ENCODE measurements around the gene RAB6B. TPM values are rescaled to one million over a fixed set of nuclear protein-coding genes. Genes with fewer than 3 reads are reported as not detected.
"Not testable (repeated sequence)": the region's sequence is repeated elsewhere in the genome, so short reads cannot be mapped to it uniquely, and the experiment has no call there.

The RAB6B gene
- total RNA-seq, 1 donor from 2014 or later = 25.7 TPM

- no peak overlapping the region for H3K4me3 Mint-ChIP-seq (ENCODE audit: unreplicated experiment)
- no peaks in the 10 kb centered on the region for H3K36me3 Mint-ChIP-seq (ENCODE audit: low read depth)
- H3K9me3 Mint-ChIP-seq (ENCODE audit: low read depth) = no peaks in the 10 kb centered on the region
- DNase-seq (ENCODE audit: low spot score) = no peak
- peaks cover 15% of the 10 kb centered on the region for H3K27me3 Mint-ChIP-seq (ENCODE audit: low read depth)
- no peak overlapping the region for H3K27ac Mint-ChIP-seq (ENCODE audit: unreplicated experiment)
- H3K4me1 Mint-ChIP-seq (ENCODE audit: low read depth) = no peaks in the 10 kb centered on the region
- TF ChIP-seq, protein P1, sequence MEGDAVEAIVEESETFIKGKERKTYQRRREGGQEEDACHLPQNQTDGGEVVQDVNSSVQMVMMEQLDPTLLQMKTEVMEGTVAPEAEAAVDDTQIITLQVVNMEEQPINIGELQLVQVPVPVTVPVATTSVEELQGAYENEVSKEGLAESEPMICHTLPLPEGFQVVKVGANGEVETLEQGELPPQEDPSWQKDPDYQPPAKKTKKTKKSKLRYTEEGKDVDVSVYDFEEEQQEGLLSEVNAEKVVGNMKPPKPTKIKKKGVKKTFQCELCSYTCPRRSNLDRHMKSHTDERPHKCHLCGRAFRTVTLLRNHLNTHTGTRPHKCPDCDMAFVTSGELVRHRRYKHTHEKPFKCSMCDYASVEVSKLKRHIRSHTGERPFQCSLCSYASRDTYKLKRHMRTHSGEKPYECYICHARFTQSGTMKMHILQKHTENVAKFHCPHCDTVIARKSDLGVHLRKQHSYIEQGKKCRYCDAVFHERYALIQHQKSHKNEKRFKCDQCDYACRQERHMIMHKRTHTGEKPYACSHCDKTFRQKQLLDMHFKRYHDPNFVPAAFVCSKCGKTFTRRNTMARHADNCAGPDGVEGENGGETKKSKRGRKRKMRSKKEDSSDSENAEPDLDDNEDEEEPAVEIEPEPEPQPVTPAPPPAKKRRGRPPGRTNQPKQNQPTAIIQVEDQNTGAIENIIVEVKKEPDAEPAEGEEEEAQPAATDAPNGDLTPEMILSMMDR (IDR thresholded peaks at IDR 0.05) = no peak
Measured at GRCh38 chr3:133782454-133782853, 113.2 kb downstream of the RAB6B start.

GRCh38 chr3:133781570-133781969 lies 114.1 kb downstream of the RAB6B start:
- DNase-seq (ENCODE audit: low spot score) = no peak
- no peak overlapping the region for H3K4me3 Mint-ChIP-seq (ENCODE audit: unreplicated experiment)
- no peaks in the 10 kb centered on the region for H3K36me3 Mint-ChIP-seq (ENCODE audit: low read depth)
- no peaks in the 10 kb centered on the region for H3K4me1 Mint-ChIP-seq (ENCODE audit: low read depth)
- peaks cover 13% of the 10 kb centered on the region for H3K27me3 Mint-ChIP-seq (ENCODE audit: low read depth)
- no peak overlapping the region for H3K27ac Mint-ChIP-seq (ENCODE audit: unreplicated experiment)
- H3K9me3 Mint-ChIP-seq (ENCODE audit: low read depth) = no peaks in the 10 kb centered on the region
- TF ChIP-seq, protein P1 (IDR thresholded peaks at IDR 0.05) = no peak

- DNase-seq (ENCODE audit: low spot score) = not testable (repeated sequence)
Measured at GRCh38 chr3:133780756-133781155, 114.9 kb downstream of the RAB6B start.

DNA sequence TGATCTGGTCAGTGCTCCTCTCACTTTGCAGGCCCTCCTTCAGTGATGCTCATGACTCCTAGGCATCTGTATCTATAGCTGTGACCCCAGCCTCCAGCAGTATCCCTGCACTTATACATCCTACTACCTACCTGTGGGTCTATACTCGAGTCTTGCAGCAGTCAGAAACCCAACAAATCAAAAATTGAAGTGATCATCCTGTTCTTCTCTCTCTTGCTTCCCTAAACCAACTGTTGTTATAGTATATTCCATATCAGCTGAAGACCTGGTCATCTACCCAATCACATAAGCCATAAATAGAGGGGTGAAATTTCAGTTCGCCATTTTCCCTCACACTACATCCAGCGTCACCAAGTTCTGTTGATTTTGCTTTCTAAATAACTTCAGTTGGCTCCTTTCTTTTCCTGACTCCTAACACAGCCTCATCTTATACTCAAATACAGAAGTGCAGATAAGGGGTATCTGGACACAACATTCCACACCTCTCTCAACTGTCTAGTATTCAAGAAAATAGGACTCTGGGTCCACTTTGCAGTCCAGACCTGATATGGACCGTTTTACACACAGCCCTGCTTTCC lies 116.0 kb downstream of the RAB6B start:
- H3K27ac Mint-ChIP-seq (ENCODE audit: unreplicated experiment) = no peak overlapping the region
- peaks cover 16% of the 10 kb centered on the region for H3K27me3 Mint-ChIP-seq (ENCODE audit: low read depth)
- H3K4me1 Mint-ChIP-seq (ENCODE audit: low read depth) = no peaks in the 10 kb centered on the region
- H3K9me3 Mint-ChIP-seq (ENCODE audit: low read depth) = no peaks in the 10 kb centered on the region
- no peaks in the 10 kb centered on the region for H3K36me3 Mint-ChIP-seq (ENCODE audit: low read depth)
- no peak for DNase-seq (ENCODE audit: low spot score)
- TF ChIP-seq, protein P1 (IDR thresholded peaks at IDR 0.05) = no peak
- no peak overlapping the region for H3K4me3 Mint-ChIP-seq (ENCODE audit: unreplicated experiment)

More at GRCh38 chr3:133780756-133781155, 114.9 kb downstream of the RAB6B start:
- H3K27me3 Mint-ChIP-seq (ENCODE audit: low read depth) = peaks cover 16% of the 10 kb centered on the region
- H3K27ac Mint-ChIP-seq (ENCODE audit: unreplicated experiment); H3K36me3 Mint-ChIP-seq (ENCODE audit: low read depth); H3K4me1 Mint-ChIP-seq (ENCODE audit: low read depth); H3K9me3 Mint-ChIP-seq (ENCODE audit: low read depth); H3K4me3 Mint-ChIP-seq (ENCODE audit: unreplicated experiment): not testable (repeated sequence)

DNA sequence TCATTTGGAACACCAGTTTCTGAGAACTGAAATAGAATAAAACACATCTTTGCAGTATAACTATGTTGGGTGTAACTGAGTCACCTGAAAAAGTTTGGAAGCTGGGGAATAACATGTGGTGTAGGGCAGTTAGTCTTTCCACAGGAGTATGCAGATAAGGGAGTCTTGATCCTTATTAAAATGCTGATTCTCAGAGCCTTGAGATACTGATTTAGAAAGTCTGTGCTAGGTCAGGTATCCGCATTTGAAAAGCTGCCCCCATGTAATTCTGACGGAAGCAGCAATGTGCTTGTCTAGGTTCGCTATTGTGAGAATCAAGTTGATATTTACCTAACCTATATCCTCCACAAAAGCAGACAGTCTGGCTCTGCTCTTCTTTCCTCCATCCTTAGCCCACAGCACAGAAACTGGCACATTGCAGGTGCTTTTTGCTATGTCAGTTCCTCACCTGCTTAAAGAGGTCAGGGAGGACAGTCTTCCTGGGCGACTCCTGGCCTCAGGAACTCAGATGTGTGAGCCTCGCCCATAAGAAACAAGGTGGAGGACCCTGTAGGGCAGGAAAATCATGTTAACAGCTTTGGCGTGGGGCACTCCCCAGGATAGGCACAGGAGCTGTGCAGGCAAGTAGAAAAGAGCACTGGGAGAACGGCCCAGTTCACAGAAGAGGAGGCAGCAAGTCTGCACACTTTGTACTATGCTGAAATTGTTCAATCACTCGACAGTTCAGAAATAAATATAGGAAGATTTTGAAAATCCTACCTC lies 117.7 kb downstream of the RAB6B start:
- Mint-ChIP-seq H3K36me3 (ENCODE audit: low read depth) (no peaks in the 10 kb centered on the region), H3K27me3 (ENCODE audit: low read depth) (peaks cover 16% of the 10 kb centered on the region), H3K27ac (ENCODE audit: unreplicated experiment) (no peak overlapping the region), H3K9me3 (ENCODE audit: low read depth) (no peaks in the 10 kb centered on the region), H3K4me3 (ENCODE audit: unreplicated experiment) (no peak overlapping the region), H3K4me1 (ENCODE audit: low read depth) (no peaks in the 10 kb centered on the region)
- no peak for DNase-seq (ENCODE audit: low spot score)
- TF ChIP-seq, protein P1 (IDR thresholded peaks at IDR 0.05) = no peak
